CD14-positive monocyte (primary cell): ENCODE data around the gene ANP32B. TPM values are rescaled to one million over a fixed set of nuclear protein-coding genes. Genes with fewer than 3 reads are reported as not detected.
A peak's percentile ranks its signal among the peaks of the same experiment; 100 is the strongest.

Experiments used
- DNase-seq, 3 donors: peaks; one replicate each; pipeline ENCODE4 v3.0.0-alpha.2; 2011 to 2022
- H2AFZ ChIP-seq: 2 replicates; pipeline ENCODE4 v1.6.0; 2012; ENCODE audit warnings: mild to moderate bottlenecking, low read depth, low read length, inconsistent platforms; ENCODE audit not compliant: insufficient read depth, poor library complexity, severe bottlenecking
- H3K27ac ChIP-seq, 2 donors: 1 replicate in 1 of 2; 2 replicates in 1 of 2; pipeline ENCODE4 v1.5.1; 2012 to 2013; ENCODE audit warnings: low read length in 2 of 2, control low read depth in 1 of 2, inconsistent platforms in 1 of 2, low read depth in 1 of 2, mild to moderate bottlenecking in 1 of 2
- H3K27me3 ChIP-seq, 2 donors: one replicate each; pipeline versions ENCODE4 v1.6.0 to v1.6.1; 2011 to 2013; ENCODE audit warnings: low read length in 2 of 2; ENCODE audit not compliant: control insufficient read depth in 2 of 2, insufficient read depth in 2 of 2
- H3K36me3 ChIP-seq, 2 donors: replicated peaks in 1 of 2; 1 replicate in 1 of 2; 2 replicates in 1 of 2; pipeline versions ENCODE4 v1.5.1 to v1.6.1; 2012 to 2013; ENCODE audit warnings: low read length in 2 of 2, control low read depth in 1 of 2, inconsistent platforms in 1 of 2, mild to moderate bottlenecking in 1 of 2; ENCODE audit not compliant: insufficient read depth in 2 of 2, control insufficient read depth in 1 of 2
- H3K4me1 ChIP-seq, 2 donors: 1 replicate in 1 of 2; 2 replicates in 1 of 2; pipeline versions ENCODE4 v1.5.1 to v1.6.1; 2012 to 2013; ENCODE audit warnings: low read length in 2 of 2, control low read depth in 1 of 2, inconsistent platforms in 1 of 2, mild to moderate bottlenecking in 1 of 2, moderate library complexity in 1 of 2; ENCODE audit not compliant: insufficient read depth in 2 of 2, control insufficient read depth in 1 of 2
- H3K4me2 ChIP-seq: replicated peaks from 2 replicates; pipeline ENCODE3; 2012; ENCODE audit warnings: low read length, moderate library complexity, mild to moderate bottlenecking; ENCODE audit not compliant: poor library complexity, severe bottlenecking; ENCODE audit errors: extremely low read depth
- H3K4me3 ChIP-seq, 3 experiments: fragments of 200-600 bp in 1 of 3; sonication (generic) in 1 of 3; replicated peaks in 1 of 3; 1 replicate in 2 of 3; 2 replicates in 1 of 3; pipeline ENCODE4 v1.5.1; 2011 to 2013; ENCODE audit warnings: low read length in 3 of 3, mild to moderate bottlenecking in 3 of 3, control low read depth in 2 of 3, low read depth in 2 of 3, inconsistent platforms in 1 of 3, moderate library complexity in 1 of 3
- H3K79me2 ChIP-seq: 2 replicates; pipeline ENCODE4 v1.6.0; 2012; ENCODE audit warnings: mild to moderate bottlenecking, control low read depth, inconsistent platforms, low read length, moderate library complexity; ENCODE audit not compliant: insufficient read depth
- H3K9ac ChIP-seq: 2 replicates; pipeline ENCODE4 v1.6.0; 2017; ENCODE audit warnings: low read length, mild to moderate bottlenecking; ENCODE audit not compliant: insufficient read depth, poor library complexity, severe bottlenecking
- H3K9me3 ChIP-seq, 2 donors: replicated peaks in 1 of 2; 1 replicate in 1 of 2; 2 replicates in 1 of 2; pipeline versions ENCODE4 v1.5.1 to v1.6.1; 2012 to 2013; ENCODE audit warnings: low read length in 2 of 2, control low read depth in 1 of 2; ENCODE audit not compliant: control insufficient read depth in 1 of 2, insufficient read depth in 1 of 2
- H4K20me1 ChIP-seq: 2 replicates; pipeline ENCODE4 v1.6.0; 2012; ENCODE audit warnings: mild to moderate bottlenecking, low read length, control low read depth, moderate library complexity; ENCODE audit not compliant: insufficient read depth
- H3K27ac Mint-ChIP-seq, 7 donors: one replicate each; pipeline ENCODE4 v1.8.0; 2020; ENCODE audit warnings: mild to moderate bottlenecking in 7 of 7, mixed read lengths in 7 of 7, moderate library complexity in 6 of 7, inconsistent platforms in 2 of 7
- H3K27me3 Mint-ChIP-seq, 3 donors: one replicate each; pipeline ENCODE4 v1.8.0; 2021 to 2022; ENCODE audit warnings: low read depth in 3 of 3, mild to moderate bottlenecking in 3 of 3, mixed read lengths in 3 of 3, moderate library complexity in 3 of 3, inconsistent platforms in 1 of 3
- H3K36me3 Mint-ChIP-seq, 2 donors: one replicate each; pipeline ENCODE4 v1.8.0; 2020; ENCODE audit warnings: mixed read lengths in 2 of 2, inconsistent platforms in 1 of 2, mild to moderate bottlenecking in 1 of 2
- H3K4me1 Mint-ChIP-seq: one replicate; pipeline ENCODE4 v1.8.0; 2020; ENCODE audit warnings: mild to moderate bottlenecking, mixed read lengths
- H3K4me3 Mint-ChIP-seq, 2 donors: one replicate each; pipeline ENCODE4 v1.8.0; 2020; ENCODE audit warnings: mild to moderate bottlenecking in 2 of 2, mixed read lengths in 2 of 2, moderate library complexity in 1 of 2
- H3K9me3 Mint-ChIP-seq, 7 donors: one replicate each; pipeline ENCODE4 v1.8.0; 2020 to 2022; ENCODE audit warnings: mixed read lengths in 7 of 7, mild to moderate bottlenecking in 6 of 7, moderate library complexity in 6 of 7, inconsistent platforms in 2 of 7
- CTCF ChIP-seq: fragments of 200-600 bp; IDR thresholded peaks from one replicate; pipeline ENCODE4 v1.8.0; 2022; ENCODE audit warnings: antibody characterized with exemption, mild to moderate bottlenecking
- WGBS: methylation state at CpG from one replicate; pipeline ENCODE4 v1.1.5; 2013; ENCODE audit warnings: missing lambda C conversion rate; ENCODE audit not compliant: insufficient coverage; 5-methylcytosine and 5-hydroxymethylcytosine counted together
- intact Hi-C, 2 donors: fragments of 100-400 bp; cut with micrococcal nuclease; formaldehyde crosslinking; loops; one replicate each; pipeline versions ENCODE4 v1.15.0 to v1.15.1; 2023
- polyA plus RNA-seq, 3 donors: library from polyadenylated mRNA; depleted of rRNA in 1 of 3; unstranded in 2 of 3; stranded (reverse) in 1 of 3; fragments of 300-500 nt in 2 of 3; fragments of >200 nt in 1 of 3; fragmentation: Illumina TruSeq in 2 of 3; gene quantifications; 1 replicate in 2 of 3; 2 replicates in 1 of 3; pipeline ENCODE4 v1.2.3, GENCODE V29; 2012 to 2021

ANP32B gene
- polyA plus RNA-seq, 3 donors, result 29.7 to 40.7 (median 30.8) TPM

- intact Hi-C loops, result loop anchor here in 1 of 2 donors (2.0 kb wide), 1 partner anchor 56 kb away; no protein-coding TSS in a partner anchor
These were observed 37.5 kb downstream of the ANP32B start for GRCh38 chr9:98020476-98021145.

More at GRCh38 chr9:98020476-98021145, 37.5 kb downstream of the ANP32B start:
- peaks cover 38 to 68% of the 10 kb centered on the region in 2 donors for H3K36me3 ChIP-seq
- H3K36me3 Mint-ChIP-seq, result peaks cover 50 to 53% of the 10 kb centered on the region in 2 donors
- peak overlapping the region in 2 of 7 donors; percentile 1 to 28 for H3K27ac Mint-ChIP-seq
- no peak overlapping the region for H3K4me2 ChIP-seq
- WGBS, result 92% methylated on average over 7 of the region's 8 CpGs
- no peaks in the 10 kb centered on the region for H3K79me2 ChIP-seq
- no peaks in the 10 kb centered on the region for H3K9me3 Mint-ChIP-seq
- H3K4me3 ChIP-seq, result no peak overlapping the region
- H3K9me3 ChIP-seq, result no peaks in the 10 kb centered on the region
- H3K4me1 Mint-ChIP-seq, result peaks cover 11% of the 10 kb centered on the region
- H4K20me1 ChIP-seq, result no peaks in the 10 kb centered on the region
- peak overlapping the region in 1 of 2 donors; percentile 27 for H3K27ac ChIP-seq
- no peaks in the 10 kb centered on the region for H3K27me3 Mint-ChIP-seq
- no peaks in the 10 kb centered on the region for H3K27me3 ChIP-seq
- no peak overlapping the region for H2AFZ ChIP-seq
- DNase-seq, result no peak
- H3K4me1 ChIP-seq, result peaks cover 0 to 6% of the 10 kb centered on the region in 2 donors
- H3K4me3 Mint-ChIP-seq, result no peak overlapping the region
- H3K9ac ChIP-seq, result no peak overlapping the region
- TF ChIP-seq CTCF, result no peak
